ENCODE results near the gene SPATA16.
"Not testable (repeated sequence)": the region's sequence is repeated elsewhere in the genome, so short reads cannot be mapped to it uniquely, and the experiment has no call there.

SPATA16 gene

DNA sequence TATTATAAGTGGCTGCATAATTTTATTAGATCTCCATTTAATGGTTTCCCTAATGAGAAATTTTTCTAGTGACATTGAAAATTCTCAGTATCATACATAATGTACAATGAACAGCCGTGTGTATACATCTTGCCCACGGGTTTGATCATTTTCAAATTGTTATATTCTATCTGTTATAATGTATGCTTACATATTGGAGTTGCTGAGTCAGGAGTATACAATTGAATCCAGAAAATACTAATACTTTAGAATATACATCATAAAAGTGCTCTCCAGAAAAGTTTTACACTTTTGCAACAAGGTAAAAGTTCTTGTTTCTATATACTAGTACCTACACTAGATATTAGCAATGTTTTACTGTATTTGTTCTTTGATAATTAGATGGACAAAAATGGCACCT, 82.8 kb downstream of the SPATA16 start:
- DNase-seq = no peak

DNA sequence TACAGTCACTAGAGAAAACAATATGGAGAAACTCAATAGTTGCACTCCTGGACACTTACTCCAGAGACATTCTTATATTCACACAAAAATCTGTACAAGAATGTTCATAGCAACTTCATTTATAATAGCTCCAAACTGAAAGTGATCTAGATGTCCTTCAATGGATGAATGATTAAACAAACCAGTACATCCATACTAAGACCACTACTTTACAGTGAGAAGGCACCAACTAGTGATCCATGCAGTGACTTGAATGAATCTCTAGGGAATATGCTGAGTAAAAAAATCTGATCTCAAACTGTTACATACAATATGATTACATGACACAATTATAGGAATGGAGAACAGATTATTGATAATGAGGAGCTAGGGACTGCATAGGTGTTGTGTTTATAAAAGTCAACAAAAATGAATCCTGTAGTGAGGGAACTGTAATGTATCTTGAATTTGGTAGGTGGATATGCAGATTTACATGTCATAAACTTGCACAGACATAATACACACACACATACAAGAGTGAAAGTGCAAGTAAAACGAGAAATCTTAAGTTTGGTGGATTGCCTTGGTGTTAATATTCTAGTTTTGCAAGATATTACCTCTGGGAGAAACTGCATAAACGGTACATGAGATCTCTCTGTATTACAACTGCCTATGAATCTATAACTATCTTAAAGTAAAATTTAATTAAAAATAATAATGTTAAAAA, 85.7 kb downstream of the SPATA16 start:
- DNase-seq = no peak

DNA sequence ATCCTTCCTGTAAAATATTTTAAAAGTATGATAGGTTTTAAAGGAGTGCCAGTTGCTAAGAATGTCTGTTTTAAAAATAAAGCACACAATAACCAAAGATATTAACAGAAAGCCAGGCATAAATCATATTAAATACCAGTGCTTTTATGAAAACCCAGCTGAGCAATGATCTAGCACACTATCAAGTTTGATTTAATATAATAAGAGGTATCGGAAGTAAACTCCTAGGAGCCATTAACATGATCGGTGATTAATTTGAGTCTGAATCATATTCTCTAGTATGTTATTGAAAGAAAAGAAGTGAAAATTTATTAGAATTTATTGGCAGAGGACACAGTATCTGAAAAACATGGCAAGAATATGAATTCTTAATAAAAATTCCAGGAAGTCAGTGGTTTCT, 91.7 kb downstream of the SPATA16 start:
- no peak for DNase-seq

DNA sequence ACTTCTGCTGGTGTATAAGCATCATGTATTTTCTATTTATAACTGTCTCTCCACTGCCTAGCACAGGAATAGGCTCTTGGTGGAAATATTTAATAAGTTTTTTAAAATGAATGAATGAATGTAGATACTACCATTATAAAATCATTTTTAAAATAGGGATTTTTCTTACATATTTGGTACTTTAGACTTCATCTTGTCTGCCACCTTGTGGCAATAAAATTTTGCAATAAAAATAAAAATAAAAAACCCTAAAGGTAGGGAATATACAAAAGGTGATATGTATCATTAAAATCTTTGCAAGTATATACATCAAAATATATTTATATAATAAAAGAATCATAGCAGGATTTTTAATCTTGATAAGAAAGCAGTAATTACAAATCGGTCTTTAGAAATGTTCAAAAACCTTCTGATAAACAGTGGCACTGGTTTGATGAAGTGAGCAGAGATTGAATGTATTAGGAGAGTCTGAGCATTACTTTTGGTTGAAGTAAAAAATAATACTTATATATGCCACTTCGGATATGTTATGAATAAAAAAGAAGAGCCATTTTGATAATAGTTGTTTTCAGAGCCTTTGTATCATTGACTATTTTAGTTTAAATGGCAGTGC, 95.2 kb downstream of the SPATA16 start:
- no peak for DNase-seq

DNA sequence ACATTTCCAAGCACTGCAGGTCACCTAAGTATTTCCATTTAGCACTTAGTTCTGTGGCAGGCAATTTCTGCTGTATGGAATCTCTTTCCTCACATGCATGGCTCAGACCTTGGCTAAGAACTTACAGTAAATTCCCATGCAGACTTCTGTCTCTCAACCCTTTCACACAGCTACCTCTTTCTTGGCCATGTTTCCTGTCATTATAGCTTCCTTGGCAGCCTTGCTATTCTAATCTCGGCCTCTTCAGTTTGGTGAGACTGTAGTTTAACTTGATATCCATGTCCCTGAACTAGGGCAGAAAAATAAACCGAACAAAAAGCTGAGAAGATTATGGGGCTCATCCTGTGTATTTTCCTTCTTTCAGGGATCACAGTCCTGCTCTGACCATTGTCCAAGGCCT, 96.0 kb downstream of the SPATA16 start:
- no peak for DNase-seq

DNA sequence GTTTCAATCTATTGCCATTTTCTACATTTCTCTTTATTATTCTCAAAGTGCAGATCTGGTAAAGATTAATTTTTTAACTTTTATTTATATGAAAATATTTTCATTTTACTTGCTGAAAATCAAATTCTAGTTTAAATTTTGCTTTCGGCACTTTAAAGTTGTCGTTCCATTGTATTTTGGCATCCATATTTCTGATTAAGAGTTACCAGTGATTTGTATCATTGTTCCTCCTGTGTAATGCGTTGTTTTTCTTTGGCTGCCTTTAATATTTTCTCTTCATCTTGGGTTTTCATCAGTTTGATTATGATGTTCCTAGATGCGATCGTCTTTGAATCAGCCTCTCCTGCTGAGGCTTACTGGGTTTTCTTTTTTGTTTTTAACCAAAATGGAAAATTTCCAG, 97.3 kb downstream of the SPATA16 start:
- DNase-seq = no peak

DNA sequence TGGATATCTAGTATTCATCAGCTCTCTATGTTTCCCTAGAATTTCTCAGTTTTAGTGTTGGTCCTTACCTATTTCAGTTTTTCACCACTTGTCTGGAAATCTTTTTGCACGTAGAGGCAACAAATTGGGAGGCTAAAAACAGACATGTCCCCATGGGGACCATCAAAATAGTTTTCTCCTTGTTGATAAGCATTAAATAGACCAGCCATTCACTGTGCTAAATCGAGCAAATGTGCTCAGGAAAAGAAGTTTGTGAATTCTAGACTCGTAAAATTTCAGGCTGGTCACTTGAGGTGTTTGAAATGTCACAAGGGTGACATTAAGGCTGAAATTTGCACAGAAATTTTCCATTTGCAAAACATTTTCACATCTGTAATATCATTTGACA, 102.6 kb downstream of the SPATA16 start:
- DNase-seq = no peak

DNA sequence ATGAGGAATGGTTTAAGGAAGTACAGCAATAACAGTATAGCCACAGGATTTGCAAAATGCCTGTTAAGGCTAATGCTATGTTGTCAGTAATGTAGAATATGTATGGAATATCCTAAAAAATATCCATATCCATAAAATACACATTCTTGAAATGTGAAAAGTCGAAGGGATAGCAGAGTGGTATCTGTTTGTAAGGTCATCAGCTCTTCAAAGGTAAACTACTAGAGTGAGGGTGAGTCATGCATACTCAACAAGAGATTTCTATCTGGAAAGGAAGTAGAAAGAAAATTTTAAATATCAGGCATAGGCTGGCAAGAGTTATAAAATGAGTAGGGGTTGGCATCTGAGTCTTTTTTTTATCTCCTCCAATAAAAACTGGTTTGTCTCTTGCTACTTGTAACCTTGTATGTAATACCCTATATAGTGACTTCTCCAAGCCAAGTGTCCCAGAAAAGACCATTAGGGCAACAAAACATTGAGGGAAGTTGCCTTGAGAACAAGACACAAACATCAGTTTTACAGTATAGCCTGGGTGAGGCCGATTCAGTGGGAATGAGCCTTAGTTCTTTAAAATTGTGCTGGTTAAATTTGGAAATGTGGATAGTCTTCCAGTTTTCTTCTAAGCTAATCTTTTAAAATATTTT, 103.1 kb downstream of the SPATA16 start:
- DNase-seq = no peak

DNA sequence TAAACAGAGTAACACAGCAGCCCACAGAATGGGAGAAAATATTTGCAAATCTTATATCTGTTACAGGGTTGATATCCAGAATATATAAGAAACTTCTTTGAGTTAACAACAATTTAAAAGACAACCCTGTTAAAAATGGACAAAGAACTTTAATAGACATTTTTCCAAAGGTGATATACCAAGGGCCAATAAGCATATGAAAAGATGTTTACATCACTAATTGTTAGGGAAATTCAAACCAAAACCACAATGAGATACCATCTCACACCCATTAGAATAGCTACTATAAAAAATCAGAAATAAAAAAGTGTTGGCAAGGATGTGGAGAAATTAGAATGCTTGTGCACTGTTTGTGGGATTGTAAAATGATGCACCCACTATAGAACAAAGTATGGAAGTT, 110.8 kb downstream of the SPATA16 start:
- no peak for DNase-seq

DNA sequence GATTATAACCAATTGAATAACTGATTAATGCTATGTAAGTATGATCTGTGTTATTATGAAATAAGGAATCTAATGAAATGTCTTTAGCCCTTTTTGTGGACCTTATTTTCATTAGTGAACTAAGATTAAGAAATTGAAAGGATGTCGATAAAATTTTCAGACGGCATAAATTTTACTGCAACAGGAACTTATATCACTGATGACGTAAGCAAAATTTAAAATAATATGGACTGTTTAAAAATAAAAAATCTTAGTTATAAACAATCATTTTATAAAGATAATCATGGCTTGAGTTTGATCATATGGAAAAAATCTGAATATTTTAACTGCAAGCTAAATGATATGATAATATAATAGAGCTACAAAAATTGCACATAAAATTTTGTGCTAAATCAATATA, 112.7 kb downstream of the SPATA16 start:
- DNase-seq = no peak

DNA sequence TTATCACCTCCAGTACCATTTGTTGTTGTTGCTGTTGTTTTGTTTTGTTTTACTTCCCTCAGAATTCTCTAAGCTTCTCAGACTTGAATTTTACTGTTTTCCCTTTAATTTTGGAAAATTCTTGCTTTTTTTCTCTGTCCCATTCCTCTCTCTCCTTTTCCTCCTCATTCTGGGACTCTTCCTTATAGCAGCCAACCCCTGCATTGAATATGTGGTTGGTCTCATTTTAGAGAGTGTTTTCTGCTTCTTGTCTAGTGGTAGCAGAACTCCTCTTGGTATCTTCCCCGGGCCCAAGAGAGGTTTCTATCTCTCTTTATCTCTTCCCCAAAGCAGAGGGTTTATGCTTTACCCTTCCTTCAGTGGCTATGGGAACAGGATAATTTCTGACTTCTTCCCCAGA, 113.6 kb downstream of the SPATA16 start:
- DNase-seq = no peak

DNA sequence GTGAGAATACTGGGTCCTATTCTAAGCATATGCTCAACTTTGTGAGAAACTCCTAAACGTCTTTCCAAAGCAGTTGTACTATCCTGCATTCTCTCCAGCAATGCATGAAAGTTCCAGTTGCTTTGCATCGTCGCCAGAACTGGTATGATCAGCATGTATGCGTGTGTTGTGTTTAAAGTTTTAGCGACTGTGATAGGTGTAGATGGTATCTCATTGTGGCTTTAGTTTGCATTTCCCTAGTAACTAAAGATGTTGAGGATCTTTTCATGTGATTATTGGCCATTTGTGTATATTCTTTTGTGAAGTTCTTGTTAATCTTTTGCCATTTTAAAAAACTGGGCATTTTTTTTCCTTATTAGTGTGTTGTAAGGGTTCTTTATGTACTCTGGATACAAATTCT, 115.1 kb downstream of the SPATA16 start:
- DNase-seq = no peak

DNA sequence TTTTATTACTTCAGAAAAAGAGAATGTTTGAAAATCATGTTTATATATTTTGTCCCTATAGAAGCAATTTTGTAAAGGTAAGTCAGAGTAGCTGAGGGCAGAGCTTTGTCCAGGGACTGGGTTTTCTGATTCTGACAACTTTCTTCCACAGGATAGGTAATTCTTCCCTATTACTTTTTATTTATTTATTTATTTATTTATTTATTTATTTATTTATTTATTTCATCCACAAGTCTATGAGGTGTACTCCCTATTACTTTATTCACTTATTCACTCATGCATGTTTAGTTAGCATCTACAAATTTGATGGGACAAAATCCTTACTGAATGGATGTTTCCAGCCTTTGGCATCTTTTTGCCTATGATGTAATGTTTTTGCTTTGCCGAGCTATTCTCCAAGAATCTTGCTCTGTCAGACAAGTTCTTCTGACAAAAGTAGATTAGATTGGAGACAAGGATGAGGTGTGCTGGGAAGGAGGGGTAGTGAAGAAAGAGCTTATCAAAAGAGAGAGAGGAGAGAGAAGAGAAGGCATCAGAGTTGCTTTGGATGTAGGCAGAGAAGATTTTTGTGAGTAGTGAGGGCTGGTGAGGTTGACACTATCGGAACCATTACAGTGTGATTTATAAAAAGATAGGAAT, 119.4 kb downstream of the SPATA16 start:
- no peak for DNase-seq

DNA sequence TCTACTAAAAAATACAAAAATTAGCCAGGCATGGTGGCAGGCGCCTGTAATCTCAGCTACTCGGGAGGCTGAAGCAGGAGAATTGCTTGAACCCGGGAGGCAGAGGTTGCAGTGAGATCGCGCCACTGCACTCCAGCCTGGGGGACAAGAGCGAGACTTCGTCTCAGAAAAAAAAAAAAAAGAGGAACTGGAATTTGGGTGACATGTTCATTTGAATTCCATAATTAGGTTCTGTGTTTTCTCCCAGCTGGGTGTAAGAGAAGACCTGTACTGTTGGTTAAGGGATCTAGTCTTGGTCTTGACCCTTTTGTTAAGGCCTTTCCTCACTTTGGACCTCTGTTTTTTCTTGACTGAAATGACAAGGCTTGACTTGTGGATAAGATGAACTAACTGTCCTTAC, 120.9 kb downstream of the SPATA16 start:
- not testable (repeated sequence) for DNase-seq

DNA sequence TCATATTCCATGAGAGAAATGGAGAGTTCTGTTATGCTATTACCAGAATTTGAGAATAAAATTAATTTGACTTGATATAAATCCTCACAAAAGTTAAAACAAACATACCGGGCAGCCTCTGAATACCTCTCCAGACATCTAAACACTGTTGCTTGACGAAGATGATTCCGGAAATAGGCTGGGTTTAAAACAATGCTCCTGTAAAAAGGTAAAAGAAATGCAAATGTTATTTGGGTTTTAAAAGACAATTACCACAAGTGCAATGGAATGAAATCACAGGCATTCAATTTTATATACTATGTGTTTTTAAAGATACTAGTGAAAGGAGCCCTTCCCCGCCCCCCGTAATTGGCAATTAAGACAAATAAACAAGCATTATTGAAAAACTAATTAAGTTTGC, 121.7 kb downstream of the SPATA16 start:
- DNase-seq = no peak

DNA sequence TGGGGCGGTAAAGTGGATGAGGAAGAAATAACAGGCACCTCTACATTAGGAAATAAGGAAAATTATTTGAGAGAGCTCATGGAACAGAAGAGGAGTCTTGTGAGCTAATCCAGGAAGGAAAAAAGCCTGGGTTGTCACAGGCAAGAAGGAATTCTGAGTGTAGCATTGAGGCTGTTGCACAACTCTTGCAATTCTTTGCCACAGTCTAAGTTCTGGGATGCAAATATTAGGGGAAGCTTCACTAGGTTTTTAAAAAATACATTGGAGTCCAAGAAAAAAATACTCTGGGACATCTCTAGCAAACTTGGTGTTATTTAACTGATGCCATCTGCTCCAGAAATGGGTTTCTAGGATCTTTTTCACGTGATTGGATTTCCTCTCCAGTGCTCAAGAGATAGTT, 122.3 kb downstream of the SPATA16 start:
- DNase-seq = no peak

DNA sequence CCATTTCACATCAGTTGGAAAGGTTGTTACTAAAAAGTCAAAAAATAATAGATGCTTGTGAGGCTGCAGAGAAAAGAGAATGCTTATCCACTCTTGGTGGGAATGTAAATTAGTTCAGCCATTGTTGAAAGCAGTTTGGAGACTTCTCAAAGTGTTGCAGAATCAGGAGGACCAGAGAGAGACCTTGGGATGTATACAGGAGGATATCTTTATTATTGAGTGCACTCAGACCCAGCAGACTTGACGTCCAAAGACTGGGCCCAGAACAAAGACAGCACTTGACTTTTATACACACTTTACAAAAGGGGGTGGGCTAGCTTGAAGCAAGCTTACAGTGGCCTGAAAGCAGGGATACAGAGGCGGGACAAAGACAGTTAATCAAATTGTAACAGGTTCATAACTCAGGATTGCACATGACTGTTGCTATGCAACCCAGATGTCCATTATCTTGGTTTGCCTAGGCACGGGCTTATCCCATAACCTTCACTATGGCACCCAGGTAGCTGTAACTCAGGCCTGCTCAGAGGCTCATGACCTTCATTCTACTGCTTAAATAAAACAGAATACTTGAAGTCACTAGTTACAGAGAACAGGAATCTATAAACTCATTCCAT, 127.7 kb downstream of the SPATA16 start:
- no peak for DNase-seq

DNA sequence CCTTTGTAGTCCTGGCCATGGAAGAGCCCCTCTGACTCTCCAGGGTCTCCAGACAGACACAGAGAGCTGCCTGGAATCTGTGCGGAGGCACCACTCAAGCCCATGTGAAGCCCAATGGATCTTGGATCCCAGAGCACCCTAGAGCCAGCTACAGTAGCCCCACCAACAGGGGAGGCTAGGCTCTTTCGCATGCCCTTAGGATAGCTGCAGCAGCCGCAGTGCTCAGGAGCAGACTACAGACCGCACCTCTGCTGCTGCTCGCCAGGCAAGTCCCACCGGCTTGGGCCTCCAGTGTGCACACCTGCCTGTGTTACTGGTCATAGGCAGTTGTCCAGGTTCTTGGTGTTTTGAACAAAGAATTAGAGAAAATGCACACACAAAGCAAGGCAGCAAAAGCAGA, 131.6 kb downstream of the SPATA16 start:
- DNase-seq = no peak

DNA sequence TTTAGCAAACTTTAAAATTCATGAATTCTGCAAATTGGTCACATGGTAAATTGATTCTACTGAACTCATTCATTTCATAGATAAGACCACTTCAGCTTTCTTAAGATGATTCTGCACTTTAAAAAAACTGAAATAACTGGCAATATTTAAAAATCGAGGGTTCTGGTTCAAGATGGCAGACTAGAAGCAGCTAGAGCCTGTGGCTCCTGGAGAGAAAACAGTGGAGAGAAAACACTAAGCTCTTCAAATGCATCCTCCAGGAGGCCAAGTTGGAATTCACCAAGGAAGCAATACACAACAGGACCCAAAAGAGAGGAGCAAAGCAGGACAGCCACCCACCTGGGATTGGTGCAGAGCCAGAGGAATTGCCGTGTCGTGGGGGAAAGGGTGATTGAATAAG, 132.1 kb downstream of the SPATA16 start:
- DNase-seq = no peak

DNA sequence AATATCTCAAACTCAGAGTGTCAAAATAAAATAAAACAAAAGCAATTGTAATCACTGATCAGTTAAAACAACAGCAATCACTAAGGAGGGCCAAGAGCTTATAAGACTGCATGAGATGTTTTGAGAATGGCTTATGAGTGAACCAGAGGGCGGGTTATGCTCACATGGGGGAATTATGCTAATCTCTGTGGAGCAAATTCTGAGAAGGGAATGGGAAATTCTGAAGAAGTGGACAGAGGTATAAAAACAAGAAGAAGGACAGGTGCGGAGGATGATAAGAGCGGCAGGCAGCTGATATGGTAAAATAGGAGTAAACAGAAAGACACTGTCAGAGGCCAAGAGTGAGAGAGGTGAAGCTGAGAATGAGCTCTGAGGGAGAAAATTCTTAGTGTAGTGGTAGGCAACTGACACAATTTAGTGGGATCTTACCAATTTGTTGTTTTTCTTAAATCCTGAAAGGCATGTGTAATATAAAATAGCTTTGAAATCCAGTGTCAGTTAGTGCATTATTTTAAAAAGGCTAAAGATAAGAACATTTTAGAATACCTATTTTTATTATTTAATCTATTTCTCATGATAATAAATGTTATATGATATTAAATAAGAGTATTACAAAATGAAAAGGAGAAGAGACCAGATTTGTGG, 133.8 kb downstream of the SPATA16 start:
- no peak for DNase-seq

DNA sequence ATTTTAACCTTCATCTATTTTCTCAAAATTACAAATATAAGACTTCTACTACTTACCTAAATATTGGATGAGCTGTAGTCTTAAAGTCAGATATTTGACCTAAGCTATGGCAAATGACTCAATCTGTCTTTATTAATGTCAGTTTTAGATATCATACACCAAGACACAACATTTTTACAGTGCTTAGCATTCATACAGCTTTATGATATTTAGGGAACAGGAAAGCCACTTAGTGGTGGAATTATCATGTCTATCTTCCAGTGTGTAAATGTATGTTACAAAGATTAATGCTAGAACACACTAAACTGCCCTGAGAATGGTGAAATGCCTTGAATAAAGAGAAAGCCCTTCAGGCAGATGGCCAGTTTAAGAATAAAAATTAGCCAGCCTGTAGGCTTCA, 135.0 kb downstream of the SPATA16 start:
- DNase-seq = no peak

DNA sequence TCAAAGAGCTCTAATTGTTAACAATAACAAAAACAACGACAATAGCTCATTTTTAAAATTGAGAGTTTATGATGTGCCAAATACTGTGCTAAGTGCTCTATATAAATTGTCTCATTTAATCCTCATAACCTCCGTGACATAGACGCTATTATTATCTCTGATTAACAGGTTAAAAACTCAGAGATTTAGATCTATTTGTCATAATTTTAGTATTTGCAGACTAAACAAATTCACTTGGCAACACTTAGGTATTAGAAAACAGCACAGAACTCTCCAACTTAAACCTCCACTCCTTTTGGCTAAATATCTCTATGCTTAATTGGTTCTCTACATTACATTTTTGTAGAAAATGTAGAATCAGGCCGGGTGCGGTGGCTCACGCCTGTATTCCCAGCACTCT, 136.4 kb downstream of the SPATA16 start:
- DNase-seq = no peak

DNA sequence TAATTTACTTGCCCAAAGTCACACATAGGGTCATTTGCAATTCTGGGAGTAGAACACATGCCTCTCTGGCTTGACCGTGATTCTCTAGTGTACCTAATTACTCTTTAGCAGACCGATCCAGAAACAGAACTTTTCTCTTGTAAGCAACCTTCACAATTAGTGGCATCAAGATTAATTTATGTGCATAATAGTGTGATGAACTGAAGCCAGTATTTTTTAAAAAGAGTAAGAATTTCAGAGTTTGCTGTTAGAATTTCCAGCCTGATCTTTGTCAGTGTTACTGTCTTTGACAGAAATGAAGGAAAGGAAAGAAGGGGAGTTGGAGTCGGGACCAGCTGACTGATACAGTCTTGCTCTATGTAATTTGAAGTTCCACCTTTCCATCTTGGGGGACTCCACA, 137.1 kb downstream of the SPATA16 start:
- DNase-seq = no peak
